Keratinocyte (primary cell): Measurements from ENCODE around the gene SPATC1L. TPM values are rescaled to one million over a fixed set of nuclear protein-coding genes. Genes with fewer than 3 reads are reported as not detected.

ENCODE experiments used
- DNase-seq: peaks from one replicate; pipeline ENCODE4 v3.0.0-alpha.2; 2011; ENCODE audit warnings: low read depth, missing footprints, low spot score
- FAIRE-seq: peaks from 2 replicates; lab custom pipeline; 2011; peaks lifted over from hg19 to GRCh38; lab: Jason Lieb, UNC
- H2AFZ ChIP-seq: 2 replicates; pipeline ENCODE4 v1.6.0; 2012; ENCODE audit warnings: low read length, control low read depth, inconsistent platforms; ENCODE audit not compliant: control insufficient read depth
- H3K27ac ChIP-seq: 2 replicates; pipeline ENCODE4 v1.5.1; 2011; ENCODE audit warnings: low read length; ENCODE audit not compliant: control insufficient read depth, insufficient read depth
- H3K27me3 ChIP-seq: 3 replicates; pipeline ENCODE4 v1.6.0; 2011; ENCODE audit warnings: low read length; ENCODE audit not compliant: control insufficient read depth, insufficient read depth; ENCODE audit errors: extremely low read depth
- H3K36me3 ChIP-seq, 2 experiments: 2 replicates in 1 of 2; 3 replicates in 1 of 2; pipeline ENCODE4 v1.5.1; 2011; ENCODE audit warnings: low read length in 2 of 2, mild to moderate bottlenecking in 1 of 2; ENCODE audit not compliant: control insufficient read depth in 2 of 2, insufficient read depth in 2 of 2; ENCODE audit errors: extremely low read depth in 1 of 2
- H3K4me1 ChIP-seq: 3 replicates; pipeline ENCODE4 v1.5.1; 2011; ENCODE audit warnings: low read length; ENCODE audit not compliant: control insufficient read depth, insufficient read depth; ENCODE audit errors: extremely low read depth
- H3K4me2 ChIP-seq: 3 replicates; pipeline ENCODE4 v1.6.0; 2011; ENCODE audit warnings: low read depth, low read length; ENCODE audit not compliant: control insufficient read depth, insufficient read depth; ENCODE audit errors: extremely low read depth
- H3K4me3 ChIP-seq, 3 experiments: fragments of 200-600 bp in 1 of 3; sonication (generic) in 1 of 3; 2 replicates in 2 of 3; 3 replicates in 1 of 3; pipeline ENCODE4 v1.5.1; 2011 to 2016; ENCODE audit warnings: low read length in 3 of 3, mild to moderate bottlenecking in 3 of 3, control low read depth in 2 of 3, inconsistent platforms in 1 of 3, low read depth in 1 of 3, mixed read lengths in 1 of 3, mixed run types in 1 of 3, moderate library complexity in 1 of 3; ENCODE audit not compliant: control insufficient read depth in 2 of 3, insufficient read depth in 2 of 3; ENCODE audit errors: extremely low read depth in 1 of 3
- H3K79me2 ChIP-seq: 2 replicates; pipeline ENCODE4 v1.6.0; 2012; ENCODE audit warnings: low read length; ENCODE audit not compliant: control insufficient read depth, insufficient read depth
- H3K9ac ChIP-seq: 3 replicates; pipeline ENCODE4 v1.6.0; 2011; ENCODE audit warnings: low read length; ENCODE audit not compliant: control insufficient read depth, insufficient read depth; ENCODE audit errors: extremely low read depth
- H3K9me1 ChIP-seq: 3 replicates; pipeline ENCODE4 v1.6.0; 2011; ENCODE audit warnings: low read length; ENCODE audit not compliant: control insufficient read depth, insufficient read depth; ENCODE audit errors: extremely low read depth
- H3K9me3 ChIP-seq: 2 replicates; pipeline ENCODE4 v1.5.1; 2012; ENCODE audit warnings: low read depth, low read length; ENCODE audit not compliant: control insufficient read depth
- H4K20me1 ChIP-seq: 3 replicates; pipeline ENCODE4 v1.6.0; 2011; ENCODE audit warnings: low read length; ENCODE audit not compliant: control insufficient read depth, insufficient read depth; ENCODE audit errors: extremely low read depth
- EZH2 ChIP-seq: IDR thresholded peaks from one replicate; pipeline ENCODE4 v1.6.1; 2012; ENCODE audit warnings: inconsistent platforms, mild to moderate bottlenecking, low read length, moderate library complexity
- dilution Hi-C: fragments of 300-500 bp; cut with MboI; formaldehyde crosslinking; loops from one replicate; pipeline ENCODE4 v1.7.0; 2020; ENCODE audit warnings: low sequenced_read_pairs; ENCODE audit not compliant: extremely low pct_ligation_motif_present
- polyA plus RNA-seq, 5 experiments: library from polyadenylated mRNA; depleted of rRNA in 3 of 5; stranded (reverse) in 3 of 5; stranded (forward) in 1 of 5; unstranded in 1 of 5; fragments of >200 nt; gene quantifications; 1 replicate in 1 of 5; 2 replicates in 3 of 5; 3 replicates in 1 of 5; pipeline versions ENCODE4 v1.2.1 to v1.2.3, GENCODE V29; 2011 to 2012; ENCODE audit warnings: missing spikeins in 2 of 5, low read depth in 1 of 5, low replicate concordance in 1 of 5
- TF ChIP-seq, protein P1 (sequence below), 3 experiments: IDR thresholded peaks in 1 of 3; conservative IDR thresholded peaks in 1 of 3; optimal IDR thresholded peaks in 1 of 3; 2 replicates in 2 of 3; 3 replicates in 1 of 3; pipeline versions ENCODE3 to v1.5.1; 2011; ENCODE audit warnings: low read length in 3 of 3, mild to moderate bottlenecking in 3 of 3, moderate library complexity in 2 of 3, control low read depth in 1 of 3, inconsistent platforms in 1 of 3; ENCODE audit not compliant: insufficient read depth in 2 of 3; ENCODE audit errors: extremely low read depth in 1 of 3

The SPATC1L gene
- polyA plus RNA-seq, 1 donor (not counting 4 experiments of a cell fraction or from before 2014, with no cell fraction given): 1.3 TPM

DNA sequence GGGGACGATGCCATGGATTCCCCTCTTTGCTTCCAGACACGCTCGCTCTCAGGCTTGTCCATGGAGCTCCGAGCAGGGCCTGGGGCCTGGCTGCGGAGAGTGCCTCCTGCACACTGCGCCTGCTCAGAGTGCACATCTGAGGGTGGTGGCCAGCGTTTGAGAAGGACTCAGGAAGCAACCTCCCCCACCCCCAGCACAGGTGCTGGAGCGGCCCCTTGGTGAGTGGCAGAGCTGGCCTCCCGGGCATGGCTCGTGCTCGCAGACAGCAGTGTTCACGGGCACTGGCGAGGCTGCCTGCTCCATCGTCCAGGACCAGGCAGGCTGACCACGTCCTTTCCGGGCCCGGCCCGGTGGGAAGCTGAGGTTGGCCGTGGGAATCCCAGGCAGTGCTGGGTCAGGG, 2.8 kb downstream of the SPATC1L start:
- DNase-seq: no peak
- no peak overlapping the region for H3K9ac ChIP-seq
- H2AFZ ChIP-seq: no peak overlapping the region
- H3K4me1 ChIP-seq: no peaks in the 10 kb centered on the region
- no peaks in the 10 kb centered on the region for H3K9me1 ChIP-seq
- dilution Hi-C loops: no loop called here
- H3K4me2 ChIP-seq: no peak overlapping the region
- FAIRE-seq: no peak
- H4K20me1 ChIP-seq: no peaks in the 10 kb centered on the region
- H3K9me3 ChIP-seq: no peaks in the 10 kb centered on the region
- no peaks in the 10 kb centered on the region for H3K36me3 ChIP-seq
- no peaks in the 10 kb centered on the region for H3K27me3 ChIP-seq
- TF ChIP-seq, protein P1, sequence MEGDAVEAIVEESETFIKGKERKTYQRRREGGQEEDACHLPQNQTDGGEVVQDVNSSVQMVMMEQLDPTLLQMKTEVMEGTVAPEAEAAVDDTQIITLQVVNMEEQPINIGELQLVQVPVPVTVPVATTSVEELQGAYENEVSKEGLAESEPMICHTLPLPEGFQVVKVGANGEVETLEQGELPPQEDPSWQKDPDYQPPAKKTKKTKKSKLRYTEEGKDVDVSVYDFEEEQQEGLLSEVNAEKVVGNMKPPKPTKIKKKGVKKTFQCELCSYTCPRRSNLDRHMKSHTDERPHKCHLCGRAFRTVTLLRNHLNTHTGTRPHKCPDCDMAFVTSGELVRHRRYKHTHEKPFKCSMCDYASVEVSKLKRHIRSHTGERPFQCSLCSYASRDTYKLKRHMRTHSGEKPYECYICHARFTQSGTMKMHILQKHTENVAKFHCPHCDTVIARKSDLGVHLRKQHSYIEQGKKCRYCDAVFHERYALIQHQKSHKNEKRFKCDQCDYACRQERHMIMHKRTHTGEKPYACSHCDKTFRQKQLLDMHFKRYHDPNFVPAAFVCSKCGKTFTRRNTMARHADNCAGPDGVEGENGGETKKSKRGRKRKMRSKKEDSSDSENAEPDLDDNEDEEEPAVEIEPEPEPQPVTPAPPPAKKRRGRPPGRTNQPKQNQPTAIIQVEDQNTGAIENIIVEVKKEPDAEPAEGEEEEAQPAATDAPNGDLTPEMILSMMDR (optimal IDR thresholded peaks at IDR 0.05 in 1 of 3, IDR thresholded peaks at IDR 0.05 in 1 of 3, conservative IDR thresholded peaks at IDR 0.05 in 1 of 3; ENCODE audit: extremely low read depth in 1 of 3, insufficient read depth in 2 of 3, low read length in 3 of 3): no peak
- no peak for TF ChIP-seq EZH2
- H3K4me3 ChIP-seq: no peak overlapping the region
- H3K27ac ChIP-seq: no peak overlapping the region
- no peaks in the 10 kb centered on the region for H3K79me2 ChIP-seq

DNA sequence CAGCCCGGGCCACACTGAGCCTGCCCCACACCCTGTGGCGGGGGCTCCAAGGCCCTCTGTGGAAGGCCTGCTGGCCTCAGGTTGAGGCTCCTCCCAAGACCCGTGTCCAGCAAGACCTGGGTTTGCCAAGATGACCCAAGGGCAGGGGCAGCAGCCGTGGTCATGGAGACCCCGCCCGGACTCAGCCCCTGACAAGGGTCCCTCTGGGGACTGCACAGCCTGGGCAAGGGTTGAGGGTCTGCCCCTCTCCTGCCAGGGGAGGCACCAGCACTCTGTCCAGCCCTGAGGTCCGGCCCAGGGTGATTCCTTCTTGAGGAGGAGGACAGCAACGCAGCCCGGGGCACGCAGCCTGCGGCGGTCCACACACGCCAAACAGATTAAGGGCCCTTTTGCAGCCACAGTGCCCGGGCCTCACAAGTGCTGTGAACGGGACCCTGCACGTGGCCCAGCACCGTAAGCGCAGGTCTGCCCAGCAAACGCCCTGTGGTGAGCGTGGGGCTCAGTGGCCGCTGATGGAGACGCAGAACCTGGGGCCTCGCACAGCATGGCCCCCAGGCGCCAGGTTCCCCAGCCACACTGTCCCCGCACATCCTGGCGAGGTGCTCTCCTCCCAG, 3.4 kb downstream of the SPATC1L start:
- FAIRE-seq: no peak
- TF ChIP-seq, protein P1 (optimal IDR thresholded peaks at IDR 0.05 in 1 of 3, IDR thresholded peaks at IDR 0.05 in 1 of 3, conservative IDR thresholded peaks at IDR 0.05 in 1 of 3; ENCODE audit: extremely low read depth in 1 of 3, insufficient read depth in 2 of 3, low read length in 3 of 3): no peak
- TF ChIP-seq EZH2: no peak
- Histone ChIP-seq H3K4me2 (no peak overlapping the region), H3K4me3 (no peak overlapping the region), H4K20me1 (no peaks in the 10 kb centered on the region), H3K9me1 (no peaks in the 10 kb centered on the region), H3K27ac (no peak overlapping the region), H3K9me3 (no peaks in the 10 kb centered on the region), H3K79me2 (no peaks in the 10 kb centered on the region), H3K9ac (no peak overlapping the region), H3K36me3 (no peaks in the 10 kb centered on the region), H3K4me1 (no peaks in the 10 kb centered on the region), H2AFZ (no peak overlapping the region), H3K27me3 (no peaks in the 10 kb centered on the region)
- dilution Hi-C loops: no loop called here
- no peak for DNase-seq
